Measurements from ENCODE around the gene RPL11.
"Not testable (repeated sequence)": the region's sequence is repeated elsewhere in the genome, so short reads cannot be mapped to it uniquely, and the experiment has no call there.

The RPL11 gene

DNA sequence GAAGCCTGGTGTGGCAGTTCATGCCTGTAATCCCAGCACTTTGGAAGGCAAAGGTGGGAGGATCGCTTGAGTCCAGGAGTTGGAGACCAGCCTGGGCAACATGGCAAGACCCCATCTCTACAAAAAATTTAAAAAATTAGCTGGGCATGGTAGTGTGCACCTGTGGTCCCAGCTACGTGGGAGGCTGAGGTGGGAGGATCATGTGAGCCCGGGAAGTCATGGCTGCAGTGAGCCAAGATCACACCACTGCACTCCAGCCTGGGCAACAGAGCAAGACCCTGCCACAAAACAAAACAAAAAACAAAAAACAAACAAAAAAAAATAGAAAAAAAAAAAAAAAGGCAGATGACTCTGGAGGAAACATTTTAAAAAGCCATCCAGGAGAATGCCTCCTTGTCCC is 3.9 kb upstream of the RPL11 start:
- DNase-seq, result not testable (repeated sequence)

DNA sequence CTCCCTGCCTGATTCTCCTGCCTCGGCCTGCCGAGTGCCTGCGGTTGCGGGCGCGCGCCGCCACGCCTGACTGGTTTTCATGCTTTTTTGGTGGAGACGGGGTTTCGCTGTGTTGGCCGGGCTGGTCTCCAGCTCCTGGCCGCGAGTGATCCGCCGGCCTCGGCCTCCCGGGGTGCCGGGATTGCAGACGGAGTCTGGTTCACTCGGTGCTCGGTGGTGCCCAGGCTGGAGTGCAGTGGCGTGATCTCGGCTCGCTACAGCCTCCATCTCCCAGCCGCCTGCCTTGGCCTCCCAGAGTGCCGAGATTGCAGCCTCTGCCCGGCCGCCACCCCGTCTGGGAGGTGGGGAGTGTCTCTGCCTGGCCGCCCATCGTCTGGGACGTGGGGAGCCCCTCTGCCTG is 3.3 kb upstream of the RPL11 start:
- not testable (repeated sequence) for DNase-seq

DNA sequence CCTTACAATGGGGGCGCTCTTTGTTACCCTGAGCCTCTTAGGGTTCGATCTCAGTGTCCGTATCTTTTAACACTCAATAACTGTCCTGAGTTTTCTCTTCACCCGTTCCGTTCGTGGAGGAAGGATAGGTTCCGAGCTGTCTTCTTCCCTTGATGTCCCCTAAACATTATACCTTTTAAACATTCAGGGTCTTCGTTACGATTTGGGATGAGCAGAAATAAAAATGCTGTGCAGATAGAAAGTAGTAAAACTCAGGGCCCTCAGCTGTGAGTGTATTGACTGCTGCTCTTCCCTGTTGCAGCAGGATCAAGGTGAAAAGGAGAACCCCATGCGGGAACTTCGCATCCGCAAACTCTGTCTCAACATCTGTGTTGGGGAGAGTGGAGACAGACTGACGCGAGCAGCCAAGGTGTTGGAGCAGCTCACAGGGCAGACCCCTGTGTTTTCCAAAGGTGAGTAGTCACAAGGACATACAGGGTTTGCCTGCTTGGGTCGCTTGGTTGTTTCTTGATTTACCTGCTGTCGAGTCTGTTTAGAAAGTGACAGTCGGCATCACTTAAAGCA is 784 bp downstream of the RPL11 start:
- DNase-seq, result no peak

DNA sequence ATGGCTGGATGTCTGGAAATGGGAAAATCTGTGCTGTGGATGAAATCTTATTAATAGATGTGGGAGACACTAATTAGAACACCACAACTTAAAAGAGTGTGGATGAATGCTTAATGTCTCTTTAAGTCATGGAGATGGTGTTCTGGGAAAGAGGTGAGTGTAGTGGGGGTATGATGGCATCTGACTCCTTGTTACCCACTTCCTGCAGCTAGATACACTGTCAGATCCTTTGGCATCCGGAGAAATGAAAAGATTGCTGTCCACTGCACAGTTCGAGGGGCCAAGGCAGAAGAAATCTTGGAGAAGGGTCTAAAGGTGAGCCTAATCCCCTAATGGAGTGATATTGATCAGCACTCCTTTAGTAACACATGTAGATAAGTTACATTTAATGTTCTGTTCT is 2.0 kb downstream of the RPL11 start:
- no peak for DNase-seq

DNA sequence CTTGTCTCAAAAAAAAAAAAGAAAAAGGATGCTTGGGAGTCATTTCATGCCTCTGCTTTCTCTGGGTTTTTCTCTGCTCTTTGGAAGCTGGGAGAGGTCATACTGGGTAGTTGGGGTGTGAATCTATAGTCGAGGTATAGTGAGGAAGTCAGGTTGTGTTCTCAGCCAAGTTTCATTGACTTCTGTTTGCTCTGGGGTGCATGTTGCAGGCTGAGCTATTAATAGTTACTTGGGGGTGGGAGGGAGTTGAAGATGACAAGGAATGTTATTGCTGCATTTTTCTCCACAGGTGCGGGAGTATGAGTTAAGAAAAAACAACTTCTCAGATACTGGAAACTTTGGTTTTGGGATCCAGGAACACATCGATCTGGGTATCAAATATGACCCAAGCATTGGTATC is 2.8 kb downstream of the RPL11 start:
- no peak for DNase-seq

DNA sequence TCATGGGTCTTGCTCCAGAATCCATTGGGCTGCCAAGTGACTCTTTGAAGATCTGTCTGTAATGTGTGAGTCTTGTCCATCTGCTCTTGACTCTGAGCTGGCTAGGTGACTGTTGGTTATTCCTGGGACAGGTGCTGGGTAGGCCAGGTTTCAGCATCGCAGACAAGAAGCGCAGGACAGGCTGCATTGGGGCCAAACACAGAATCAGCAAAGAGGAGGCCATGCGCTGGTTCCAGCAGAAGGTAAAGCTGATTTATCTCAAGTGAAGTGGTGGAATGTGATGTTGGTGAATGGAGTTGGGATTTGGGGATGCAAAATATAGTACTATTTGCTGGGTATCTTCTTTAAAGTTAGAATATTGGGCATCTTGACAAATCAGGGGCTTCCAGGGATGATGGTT is 4.1 kb downstream of the RPL11 start:
- no peak for DNase-seq

DNA sequence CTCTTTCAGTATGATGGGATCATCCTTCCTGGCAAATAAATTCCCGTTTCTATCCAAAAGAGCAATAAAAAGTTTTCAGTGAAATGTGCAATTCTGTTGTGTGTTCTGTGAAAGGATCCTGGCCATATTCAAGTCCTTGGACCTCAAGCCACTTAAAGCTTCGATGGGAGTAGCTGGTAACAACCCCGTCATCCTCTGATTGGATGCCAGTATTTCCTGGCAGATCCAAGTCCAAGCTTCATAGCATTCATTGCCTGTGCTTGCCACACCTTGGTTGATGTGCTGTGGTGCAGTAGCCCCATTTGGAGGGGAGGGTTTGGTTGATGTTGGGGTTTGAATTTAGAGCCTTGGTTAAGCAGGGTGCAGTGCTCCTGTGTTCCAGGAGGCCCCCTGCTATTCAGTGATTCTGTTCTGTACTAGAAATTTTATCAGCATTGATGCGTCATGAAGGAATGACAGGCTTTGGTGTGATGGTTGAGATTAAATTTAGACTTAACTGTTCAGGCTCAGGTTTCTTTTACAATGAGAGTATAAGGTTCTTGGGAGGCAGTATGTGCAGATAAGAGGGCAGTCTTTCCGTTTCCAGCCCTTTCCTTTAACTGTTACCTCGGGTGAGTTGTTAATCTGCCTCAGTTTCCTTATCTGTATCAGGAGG is 4.9 kb downstream of the RPL11 start:
- no peak for DNase-seq

DNA sequence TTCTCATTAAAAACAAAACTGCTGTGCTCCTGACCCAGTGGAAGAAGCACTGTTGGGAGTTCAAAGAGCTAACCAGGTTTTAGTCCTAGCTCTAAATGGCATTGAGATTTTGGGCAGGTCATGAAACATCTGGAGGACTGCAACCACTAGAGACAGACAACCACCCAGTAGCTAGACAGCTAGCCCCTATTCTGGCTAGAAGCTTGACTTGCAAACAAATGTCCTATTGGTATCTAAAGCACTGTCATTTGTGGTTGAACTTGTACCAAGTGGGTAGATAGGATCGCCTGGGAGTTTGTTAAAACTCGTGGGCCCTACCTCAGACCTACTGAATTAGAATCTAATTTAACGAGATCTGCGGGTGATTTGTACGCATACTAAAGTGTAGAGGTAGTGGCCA is 6.9 kb downstream of the RPL11 start:
- DNase-seq, result no peak

DNA sequence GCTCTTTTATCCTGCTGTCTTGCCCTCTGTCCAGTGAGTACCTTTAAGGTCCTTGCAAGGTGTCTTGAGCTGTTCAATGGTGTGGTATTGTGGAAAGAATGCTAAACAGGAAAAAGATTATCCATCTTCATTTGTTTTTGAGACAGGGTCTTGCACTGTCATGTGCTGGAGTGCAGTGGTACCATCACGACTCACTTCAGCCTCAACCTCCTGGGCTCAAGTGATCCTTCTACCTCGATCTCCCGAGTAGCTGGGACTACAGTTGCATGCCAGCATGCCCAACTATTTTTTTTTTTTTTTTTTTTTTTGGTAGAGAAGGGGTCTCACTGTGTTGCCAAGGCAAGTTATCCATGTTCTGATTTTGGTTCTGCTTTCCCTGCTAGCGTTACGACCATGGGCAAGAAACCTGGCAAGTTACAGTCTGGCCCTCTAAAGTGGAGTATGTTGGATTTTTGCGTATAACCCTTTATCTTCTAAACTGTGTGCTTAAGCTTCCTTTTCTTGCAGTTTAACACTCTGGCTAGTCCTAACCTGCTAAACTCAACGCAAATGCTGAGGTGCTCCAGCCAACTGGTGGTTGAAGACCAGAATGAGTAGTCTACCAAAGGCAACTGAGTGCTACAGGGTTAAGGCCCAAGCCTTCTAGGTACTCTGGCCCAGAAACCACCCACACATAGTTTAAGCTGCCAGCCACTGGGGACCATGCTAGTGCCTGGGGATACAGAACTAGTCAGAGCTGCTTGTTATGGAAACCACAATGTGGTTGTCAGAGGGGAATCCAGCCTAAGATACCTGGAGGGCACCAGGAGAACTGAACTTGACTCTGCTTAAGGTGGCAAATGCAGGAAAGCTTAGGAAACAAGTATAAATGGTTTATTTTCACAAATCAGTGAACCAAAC is 7.9 kb downstream of the RPL11 start:
- no peak for DNase-seq

DNA sequence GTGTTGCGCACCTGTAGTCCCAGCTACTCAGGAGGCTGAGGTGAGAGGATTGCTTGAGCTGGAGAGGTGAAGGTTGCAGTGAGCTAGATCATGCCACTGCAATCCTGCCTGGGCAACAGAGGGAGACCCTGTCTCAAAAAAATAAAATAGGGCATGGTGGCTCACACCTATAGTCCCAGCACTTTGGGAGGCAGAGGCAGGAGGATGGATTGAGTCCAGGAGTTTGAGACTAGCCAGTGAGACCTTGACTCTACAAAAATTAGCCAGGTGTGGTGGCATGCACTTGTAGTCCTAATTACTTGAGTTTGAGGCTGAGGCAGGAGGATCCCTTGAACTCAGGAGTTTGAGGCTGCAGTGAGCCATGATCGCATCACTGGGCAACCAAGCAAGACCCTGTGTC is 9.7 kb downstream of the RPL11 start:
- DNase-seq, result no peak

DNA sequence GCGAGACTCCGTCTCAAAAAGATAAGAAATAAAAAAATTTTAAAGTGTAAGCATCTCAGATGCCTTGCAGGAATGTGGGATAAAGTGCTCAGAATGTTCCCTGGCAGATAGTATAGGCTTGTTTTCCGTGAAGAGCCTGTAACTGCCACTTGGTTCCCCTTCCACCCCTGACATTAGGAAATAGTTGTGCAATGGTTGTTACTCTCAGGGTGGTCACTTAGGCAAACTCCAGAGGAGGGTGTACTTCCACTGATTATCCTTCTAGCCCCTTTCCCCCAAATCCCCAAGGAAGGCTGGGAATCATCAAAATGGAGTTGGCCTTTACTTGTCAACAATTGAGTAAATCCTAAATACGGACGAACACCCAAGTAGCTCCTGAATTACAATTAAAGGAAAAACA is 10.4 kb downstream of the RPL11 start:
- DNase-seq, result no peak

DNA sequence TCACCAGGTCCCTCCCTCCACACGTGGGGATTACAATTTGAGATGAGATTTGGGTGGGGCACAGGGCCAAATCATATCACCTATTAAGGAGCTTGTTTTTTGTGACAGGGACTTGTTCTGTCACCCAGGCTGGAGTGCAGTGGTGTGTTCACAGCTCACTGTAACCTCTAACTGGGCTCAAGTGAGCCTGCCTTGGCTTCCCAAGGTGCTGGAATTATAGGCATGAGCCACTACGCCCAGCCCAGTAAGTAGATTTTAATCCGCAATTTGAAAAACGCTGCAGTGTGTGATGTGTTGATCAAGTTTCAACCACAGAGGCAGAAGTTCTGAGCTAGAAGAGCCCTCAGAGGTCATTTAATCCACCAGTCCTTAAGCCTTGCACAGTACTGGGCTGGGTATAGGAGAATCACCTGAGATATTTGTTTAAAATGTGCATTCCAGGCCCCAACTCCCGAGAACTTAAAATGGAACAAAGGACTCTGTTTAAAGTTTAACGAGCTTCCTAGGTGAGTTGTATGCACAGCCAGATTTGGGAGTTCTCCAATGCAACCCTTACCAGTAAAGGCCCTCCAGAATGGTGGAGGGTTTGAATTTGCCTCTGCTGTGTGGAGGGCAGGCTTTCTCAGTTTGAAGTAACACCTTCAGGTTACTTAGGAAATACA is 13.4 kb downstream of the RPL11 start:
- no peak for DNase-seq

DNA sequence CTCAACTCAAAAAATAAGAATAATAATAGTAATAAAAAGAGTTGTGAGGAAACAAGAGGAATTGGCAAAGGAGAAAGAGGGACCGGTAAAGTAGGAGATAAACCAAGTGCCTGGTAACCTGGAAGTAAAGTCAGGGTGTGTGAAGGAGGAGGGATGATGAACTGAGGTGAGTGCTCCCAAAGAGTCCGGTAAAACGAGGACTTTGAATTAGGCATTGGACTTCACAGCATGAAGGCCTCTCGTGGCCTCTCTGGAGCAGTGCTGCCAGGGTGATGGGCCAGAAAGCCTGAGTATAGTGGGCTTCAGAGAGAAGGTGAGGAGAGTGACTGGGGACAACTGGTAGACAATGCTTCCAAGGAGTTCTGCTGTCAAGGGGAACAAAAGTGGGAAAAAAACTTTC is 17.6 kb downstream of the RPL11 start:
- no peak for DNase-seq

DNA sequence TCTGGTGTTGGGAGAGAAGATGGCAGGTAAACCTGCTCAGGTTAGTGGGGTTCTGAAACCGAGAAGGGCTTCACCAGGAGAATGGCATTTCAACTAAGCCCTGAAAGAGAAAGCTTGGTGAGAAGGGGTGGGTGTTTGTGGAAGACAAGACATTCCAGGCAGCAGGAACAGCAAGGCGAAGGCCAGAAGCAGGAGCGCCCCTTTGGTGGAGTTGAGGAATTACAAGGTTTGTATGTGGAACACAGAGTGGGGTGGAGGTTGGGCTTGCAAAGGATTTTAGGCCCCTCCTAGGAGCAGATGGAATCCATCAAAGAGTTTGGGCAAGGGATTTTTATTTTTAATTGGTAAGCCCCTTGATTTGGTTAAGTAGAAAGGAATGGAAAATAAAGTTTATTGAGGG is 26.9 kb downstream of the RPL11 start:
- peak; percentile 12 for DNase-seq

DNA sequence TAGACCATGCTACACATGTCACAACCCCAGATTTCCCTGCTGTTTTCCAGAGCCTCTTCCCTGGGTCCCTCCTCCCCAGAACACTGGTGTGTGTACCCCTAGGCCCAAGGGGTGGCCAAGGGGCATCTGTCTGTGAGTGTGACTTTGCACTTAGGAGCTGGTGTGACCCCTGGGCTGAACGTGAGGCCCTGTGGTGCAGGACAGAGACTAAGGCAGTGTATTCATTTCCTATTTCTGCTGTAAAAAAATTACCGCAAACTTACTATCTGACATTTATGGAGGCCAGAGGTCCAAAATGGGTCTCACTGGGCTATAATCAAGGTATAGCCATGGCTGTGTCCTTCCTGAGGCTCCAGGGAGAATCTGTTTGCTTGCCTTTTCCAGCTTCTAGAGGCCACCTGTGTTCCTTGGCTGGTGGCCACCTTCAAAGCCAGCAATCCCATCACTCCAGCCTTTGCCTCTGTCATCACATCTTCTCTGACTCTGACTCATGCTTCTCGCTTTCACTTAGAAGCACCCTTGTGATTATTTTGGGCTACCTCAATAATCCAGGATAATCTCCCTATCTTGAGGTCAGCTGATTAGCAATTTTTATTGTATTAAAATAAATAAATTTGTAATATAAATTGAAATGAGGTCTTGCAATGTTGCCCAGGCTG is 27.7 kb downstream of the RPL11 start:
- no peak for DNase-seq

DNA sequence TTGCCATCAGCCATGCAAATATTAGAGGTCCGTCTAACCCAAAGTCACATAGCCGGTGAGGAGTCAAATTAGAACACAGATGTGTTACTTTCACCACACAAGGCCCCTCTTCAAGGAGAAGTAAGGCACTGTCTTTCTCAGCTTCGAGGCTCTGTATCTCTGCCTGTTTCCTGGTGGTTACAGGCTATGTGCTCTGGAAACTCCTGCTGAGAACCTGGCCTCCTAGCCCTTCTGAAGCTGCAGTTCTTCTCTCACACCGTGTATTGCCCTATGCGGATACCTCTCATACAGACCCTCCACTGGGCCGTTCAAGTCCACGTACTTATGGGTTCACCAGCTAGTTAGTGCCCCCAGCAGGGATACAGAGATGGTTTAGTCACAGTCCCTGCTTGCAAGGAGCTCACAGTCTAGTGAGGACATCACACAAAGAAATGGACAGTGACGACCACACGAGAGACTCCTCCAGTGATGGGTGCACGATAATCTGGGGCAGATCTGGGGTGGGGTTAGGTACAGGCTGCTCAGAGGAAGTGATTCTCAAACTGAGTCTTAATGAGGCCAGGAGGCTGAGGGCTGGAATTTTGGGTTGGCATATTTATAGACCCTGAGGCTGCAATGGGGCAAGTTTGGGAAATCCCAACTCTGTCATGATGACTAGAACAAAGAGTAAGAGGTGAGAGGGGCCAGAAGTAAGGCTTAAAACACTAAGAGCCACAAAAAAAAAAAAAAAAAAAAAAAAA is 28.8 kb downstream of the RPL11 start:
- no peak for DNase-seq

DNA sequence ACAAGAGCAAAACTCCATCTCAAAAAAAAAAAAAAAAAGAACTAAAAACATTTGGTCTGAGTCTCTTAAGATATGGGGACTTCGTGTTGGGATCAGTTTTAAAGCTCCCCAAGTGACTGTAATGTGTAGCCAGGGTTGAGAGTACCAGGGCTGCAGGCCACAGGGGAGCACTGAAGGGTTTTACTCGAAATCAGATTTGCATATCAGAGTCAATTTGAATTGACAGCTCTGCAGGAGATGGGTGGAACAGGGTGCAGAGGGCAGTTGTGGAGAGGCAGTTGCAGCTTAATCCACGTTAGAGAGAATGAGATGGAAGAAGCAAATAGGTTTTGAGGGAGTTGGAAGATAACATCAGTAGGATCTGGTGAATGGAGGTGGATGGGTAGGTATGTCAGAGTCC is 31.0 kb downstream of the RPL11 start:
- DNase-seq, result peak; percentile 17

DNA sequence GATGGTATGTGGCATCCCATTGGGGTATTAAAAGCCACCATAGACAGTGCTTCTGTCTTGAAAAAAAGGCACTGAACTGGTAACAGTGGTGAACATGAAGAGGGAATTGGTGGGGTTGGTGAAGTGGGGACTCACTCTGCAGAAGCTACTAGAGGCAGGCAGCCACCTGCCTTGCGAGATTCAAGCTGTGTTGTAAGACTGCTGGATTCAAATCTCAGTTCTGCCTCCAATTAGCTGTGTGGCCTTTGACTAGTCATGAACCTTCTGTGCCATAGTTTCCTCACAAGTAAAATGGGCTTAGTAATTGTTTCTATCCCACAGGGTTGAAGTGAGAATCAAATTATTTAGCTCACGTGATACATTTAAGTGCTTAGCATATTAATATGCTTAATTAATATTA is 35.1 kb downstream of the RPL11 start:
- DNase-seq, result no peak

DNA sequence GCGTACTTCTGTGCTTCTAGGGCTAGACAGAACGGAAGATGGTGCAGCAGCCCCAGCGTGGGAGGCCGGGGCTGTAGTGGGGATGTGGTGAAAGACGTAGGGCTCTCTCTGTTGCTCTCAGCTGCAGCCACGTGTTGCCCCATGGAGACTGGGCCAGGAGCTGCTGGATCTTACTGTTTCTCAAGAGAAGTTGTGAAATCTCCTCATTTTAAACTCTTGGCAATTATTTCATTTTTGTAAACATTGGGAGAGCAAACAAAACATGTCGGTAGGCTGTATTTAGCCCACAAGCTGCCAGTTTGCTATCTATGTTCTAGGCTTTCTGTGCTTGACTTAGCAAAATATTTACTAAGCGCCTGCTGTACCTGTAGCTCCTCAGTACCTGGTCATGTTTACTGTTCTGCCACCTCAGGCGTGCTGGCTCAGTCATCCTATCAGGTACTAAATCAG is 35.8 kb downstream of the RPL11 start:
- DNase-seq, result no peak

DNA sequence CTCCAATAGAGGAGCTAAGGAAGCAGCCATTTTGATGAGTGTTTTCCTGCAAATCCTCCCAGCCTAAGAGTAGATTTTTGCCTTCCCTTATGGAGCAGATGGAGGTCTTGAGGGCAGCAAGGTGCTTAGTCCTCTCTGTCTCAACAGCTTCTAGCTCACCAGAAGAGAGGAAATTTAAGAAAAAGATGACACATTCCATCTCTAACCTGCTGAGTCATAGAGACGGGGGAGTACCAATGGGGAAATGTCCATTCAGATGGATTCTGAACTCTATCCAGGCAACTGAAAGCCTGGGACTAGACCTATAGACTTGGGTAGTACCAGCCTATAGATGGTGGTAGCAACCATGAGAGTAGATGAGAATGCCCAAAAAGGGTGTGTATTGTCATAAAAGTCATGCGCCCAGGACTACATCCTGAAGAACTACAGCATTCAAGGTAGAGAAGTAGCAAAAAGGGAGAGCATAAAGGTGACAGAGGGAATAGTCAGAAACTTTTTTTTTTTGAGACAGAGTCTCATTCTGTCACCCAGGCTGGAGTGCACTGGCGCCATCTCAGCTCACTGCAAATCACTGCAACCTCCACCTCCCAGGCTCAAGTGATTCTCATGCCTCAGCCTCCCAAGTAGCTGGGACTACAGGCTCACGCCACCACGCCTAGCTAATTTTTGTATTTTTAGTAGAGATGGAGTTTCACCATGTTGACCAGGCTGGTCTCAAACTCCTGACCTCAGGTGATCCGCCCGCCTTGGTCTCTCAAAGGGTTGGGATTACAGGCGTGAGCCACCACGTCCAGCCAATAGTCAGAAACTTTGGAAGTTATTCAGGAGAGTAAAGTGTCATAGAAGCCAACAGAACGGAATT is 41.0 kb downstream of the RPL11 start:
- DNase-seq, result no peak

DNA sequence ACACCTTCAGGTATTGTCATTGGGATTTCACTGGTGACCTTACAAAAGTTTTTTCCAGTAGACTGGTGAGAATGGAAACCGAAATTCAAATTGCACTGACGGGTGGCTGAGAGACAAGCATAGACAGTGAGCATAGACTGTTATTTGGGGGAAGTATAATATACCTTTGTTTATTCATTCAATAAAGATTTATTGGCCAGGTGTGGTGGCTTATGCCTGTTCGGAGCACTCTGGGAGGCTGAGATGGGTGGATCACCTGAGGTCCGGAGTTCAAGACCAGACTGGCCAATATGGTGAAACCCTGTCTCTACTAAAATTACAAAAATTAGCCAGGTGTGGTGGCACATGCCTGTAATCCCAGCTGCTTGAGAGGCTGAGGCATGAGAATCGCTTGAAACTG is 41.7 kb downstream of the RPL11 start:
- not testable (repeated sequence) for DNase-seq
